AG04449 (cell line): ENCODE results near the gene UGT1A4.

Source experiments
- CTCF ChIA-PET: fragments of 350-600 bp; formaldehyde crosslinking; extraction: SDS; loops from one replicate; lab custom pipeline; 2021; ENCODE audit warnings: antibody characterized with exemption; lab: Yijun Ruan, JAX
- POLR2A ChIA-PET: fragments of 400-600, 350-600 bp; formaldehyde crosslinking; extraction: SDS; loops from one replicate; lab custom pipeline; 2020; ENCODE audit warnings: antibody characterized with exemption, inconsistent platforms; lab: Yijun Ruan, JAX
- DNase-seq: peaks from one replicate; pipeline ENCODE4 v3.0.0-alpha.2; 2010; ENCODE audit warnings: low read depth, low spot score
- H3K4me3 ChIP-seq: 2 replicates; pipeline ENCODE4 v1.5.1; 2011; ENCODE audit warnings: low read depth, mild to moderate bottlenecking, control low read depth, low read length
- TF ChIP-seq, protein P1 (sequence below): IDR thresholded peaks from one replicate; pipeline ENCODE4 v1.5.1; 2011; ENCODE audit warnings: mild to moderate bottlenecking, moderate library complexity, low read length, control low read depth, inconsistent platforms; ENCODE audit not compliant: insufficient read depth; ENCODE audit errors: missing control alignments

UGT1A4 gene

DNA sequence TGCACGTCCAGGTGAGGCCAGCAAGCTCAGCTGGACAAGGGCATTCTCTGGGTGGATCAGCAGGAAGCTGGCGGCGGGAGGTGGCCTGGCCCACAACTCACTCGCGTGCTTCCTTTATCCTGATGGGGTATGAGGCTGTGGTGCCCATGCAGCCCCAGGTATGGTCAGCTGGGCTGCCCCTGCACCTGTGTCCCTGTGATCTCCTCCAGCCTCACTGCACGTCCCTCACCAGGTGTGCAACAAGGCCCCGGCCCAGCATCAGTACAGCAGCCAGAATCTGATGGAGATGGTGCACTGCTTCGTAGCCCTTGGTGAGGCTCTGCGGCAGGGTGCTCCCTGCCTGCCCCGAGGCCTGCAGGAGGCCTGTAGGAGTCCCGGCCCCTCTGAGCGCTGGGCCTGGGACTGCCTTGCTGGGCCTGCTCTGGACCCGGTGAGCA lies 77.2 kb downstream of the UGT1A4 start:
- H3K4me3 ChIP-seq: no peak overlapping the region
- CTCF ChIA-PET: no interaction called here
- no peak for DNase-seq
- POLR2A ChIA-PET: no interaction called here
- TF ChIP-seq, protein P1, sequence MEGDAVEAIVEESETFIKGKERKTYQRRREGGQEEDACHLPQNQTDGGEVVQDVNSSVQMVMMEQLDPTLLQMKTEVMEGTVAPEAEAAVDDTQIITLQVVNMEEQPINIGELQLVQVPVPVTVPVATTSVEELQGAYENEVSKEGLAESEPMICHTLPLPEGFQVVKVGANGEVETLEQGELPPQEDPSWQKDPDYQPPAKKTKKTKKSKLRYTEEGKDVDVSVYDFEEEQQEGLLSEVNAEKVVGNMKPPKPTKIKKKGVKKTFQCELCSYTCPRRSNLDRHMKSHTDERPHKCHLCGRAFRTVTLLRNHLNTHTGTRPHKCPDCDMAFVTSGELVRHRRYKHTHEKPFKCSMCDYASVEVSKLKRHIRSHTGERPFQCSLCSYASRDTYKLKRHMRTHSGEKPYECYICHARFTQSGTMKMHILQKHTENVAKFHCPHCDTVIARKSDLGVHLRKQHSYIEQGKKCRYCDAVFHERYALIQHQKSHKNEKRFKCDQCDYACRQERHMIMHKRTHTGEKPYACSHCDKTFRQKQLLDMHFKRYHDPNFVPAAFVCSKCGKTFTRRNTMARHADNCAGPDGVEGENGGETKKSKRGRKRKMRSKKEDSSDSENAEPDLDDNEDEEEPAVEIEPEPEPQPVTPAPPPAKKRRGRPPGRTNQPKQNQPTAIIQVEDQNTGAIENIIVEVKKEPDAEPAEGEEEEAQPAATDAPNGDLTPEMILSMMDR: no peak

DNA sequence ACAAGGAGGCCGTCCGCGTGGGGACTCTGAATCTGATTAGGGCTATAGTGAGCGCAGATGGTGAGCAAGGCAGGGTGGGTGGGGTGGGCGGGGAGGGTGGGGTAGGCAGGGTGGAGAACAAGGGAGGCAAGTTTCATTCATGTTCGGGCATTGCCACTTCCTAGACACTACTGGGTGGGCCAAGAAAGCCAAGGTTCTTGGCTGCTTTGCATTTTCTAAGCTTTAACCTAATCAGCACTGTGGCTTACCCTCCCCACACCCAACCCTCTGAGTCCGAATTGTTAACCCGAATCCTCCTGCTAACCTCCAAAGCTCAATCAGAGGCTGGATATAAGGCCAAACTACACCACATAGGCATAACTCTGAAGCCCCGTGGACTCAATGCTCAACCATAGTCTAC lies 77.7 kb downstream of the UGT1A4 start:
- ChIA-PET CTCF (no interaction called here), POLR2A (no interaction called here)
- H3K4me3 ChIP-seq: no peak overlapping the region
- DNase-seq: no peak
- TF ChIP-seq, protein P1: no peak

DNA sequence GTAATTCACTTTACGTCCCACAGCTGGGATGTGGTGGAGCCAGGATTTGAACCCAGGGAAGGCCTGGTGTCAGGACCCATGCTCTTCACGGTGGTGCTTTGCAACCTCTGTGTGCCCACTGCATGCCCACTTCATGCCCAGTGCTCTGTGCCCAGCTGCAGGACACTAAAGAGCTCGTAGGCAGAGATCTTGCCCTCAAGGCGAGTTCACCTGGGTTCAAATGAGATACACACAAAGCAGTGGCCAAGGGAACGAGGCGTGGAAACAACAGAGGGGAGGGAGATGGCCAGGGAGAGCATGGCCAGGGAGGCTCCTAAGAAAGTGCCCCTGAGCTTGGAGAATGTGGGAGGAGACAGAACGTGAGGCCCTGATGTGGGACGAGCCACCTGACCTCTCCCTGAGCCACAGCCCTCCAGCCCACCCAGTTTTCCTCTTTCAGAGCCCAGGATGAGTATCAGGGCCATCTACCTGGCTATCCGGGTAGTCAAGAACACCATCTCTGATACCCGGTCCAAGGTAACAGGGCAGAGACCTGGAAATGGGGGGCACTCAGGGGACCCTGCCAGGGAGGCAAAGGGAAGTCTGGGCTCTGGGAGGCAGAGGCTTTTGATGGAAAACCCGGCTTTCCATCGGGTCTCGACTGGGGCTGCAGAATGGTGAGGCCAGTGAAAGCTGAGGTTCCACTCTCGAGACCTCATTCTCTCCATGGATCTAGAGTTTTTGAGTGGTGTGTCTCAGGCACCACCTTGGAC lies 80.0 kb downstream of the UGT1A4 start:
- H3K4me3 ChIP-seq: no peak overlapping the region
- no peak for DNase-seq
- ChIA-PET CTCF (no interaction called here), POLR2A (no interaction called here)
- TF ChIP-seq, protein P1: no peak

GRCh38 chr2:233799087-233799665 lies 80.6 kb downstream of the UGT1A4 start:
- no peak overlapping the region for H3K4me3 ChIP-seq
- CTCF ChIA-PET: no interaction called here
- POLR2A ChIA-PET: no interaction called here
- no peak for DNase-seq
- TF ChIP-seq, protein P1: no peak

- DNase-seq: no peak
- CTCF ChIA-PET: no interaction called here
- TF ChIP-seq, protein P1: no peak
- H3K4me3 ChIP-seq: no peak overlapping the region
- POLR2A ChIA-PET: no interaction called here
These were observed 81.2 kb downstream of the UGT1A4 start for GRCh38 chr2:233799716-233800115.

DNA sequence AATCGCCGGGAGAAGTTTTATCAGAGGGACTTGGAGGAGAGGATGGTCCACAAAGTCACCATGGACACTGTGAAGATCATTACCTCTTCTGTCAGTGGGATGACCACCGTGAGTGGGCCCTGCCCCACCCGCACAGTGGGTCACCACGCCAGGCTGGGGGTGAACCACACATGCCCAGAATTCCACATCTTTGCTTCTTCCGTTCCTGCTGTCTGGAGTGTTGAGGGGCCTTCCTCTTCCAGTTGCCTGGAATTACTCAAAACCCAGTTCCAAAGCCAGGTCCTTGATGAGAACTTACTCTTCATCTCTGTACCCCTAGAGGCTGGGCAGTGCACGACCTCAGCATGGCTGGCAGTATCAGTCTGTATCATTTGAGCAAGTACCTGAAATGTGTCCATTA lies 81.7 kb downstream of the UGT1A4 start:
- TF ChIP-seq, protein P1: no peak
- H3K4me3 ChIP-seq: no peak overlapping the region
- no peak for DNase-seq
- CTCF ChIA-PET: no interaction called here
- POLR2A ChIA-PET: no interaction called here
